B cell (primary cell): ENCODE data around the gene CLN3. TPM values are rescaled to one million over a fixed set of nuclear protein-coding genes. Genes with fewer than 3 reads are reported as not detected.

ENCODE experiments used
- ATAC-seq: fragments of 200-7000 bp; cut with Tn5 transposase; one replicate; pipeline ENCODE4 v1.10.0; 2021; ENCODE audit warnings: low read depth, mild to moderate bottlenecking, moderate number of reproducible peaks, moderate library complexity
- CTCF ChIA-PET: fragments of 350-600 bp; sonication (Branson Sonifier 250); formaldehyde crosslinking; loops from one replicate; lab custom pipeline; 2021; ENCODE audit warnings: antibody characterized with exemption, inconsistent platforms; lab: Charles Lee
- POLR2A ChIA-PET: fragments of 350-600 bp; sonication (Branson Sonifier 250); formaldehyde crosslinking; loops from one replicate; lab custom pipeline; 2021; ENCODE audit warnings: antibody characterized with exemption; lab: Charles Lee
- DNase-seq: peaks from one replicate; pipeline ENCODE4 v3.0.0; 2013
- H2AFZ ChIP-seq: 2 replicates; pipeline ENCODE4 v1.6.1; 2012; ENCODE audit warnings: mild to moderate bottlenecking, low read depth, low read length; ENCODE audit not compliant: insufficient read depth, poor library complexity, severe bottlenecking
- H3K27ac ChIP-seq, 2 donors: 1 replicate in 1 of 2; 2 replicates in 1 of 2; pipeline ENCODE4 v1.5.1; 2012 to 2013; ENCODE audit warnings: low read length in 2 of 2, mild to moderate bottlenecking in 2 of 2, moderate library complexity in 1 of 2
- H3K27me3 ChIP-seq, 4 experiments: fragments of 200-600 bp in 1 of 4; sonication (generic) in 1 of 4; replicated peaks in 1 of 4; 1 replicate in 2 of 4; 2 replicates in 2 of 4; pipeline versions ENCODE4 v1.6.1 to v1.7.0; 2013 to 2016; ENCODE audit warnings: low read length in 3 of 4, mild to moderate bottlenecking in 2 of 4, mixed read lengths in 1 of 4, moderate library complexity in 1 of 4; ENCODE audit not compliant: insufficient read depth in 4 of 4, control insufficient read depth in 3 of 4; ENCODE audit errors: control extremely low read depth in 1 of 4
- H3K36me3 ChIP-seq, 2 experiments: replicated peaks in 1 of 2; 1 replicate in 1 of 2; 2 replicates in 1 of 2; pipeline versions ENCODE4 v1.6.1 to v1.7.1; 2013; ENCODE audit warnings: low read length in 1 of 2; ENCODE audit not compliant: insufficient read depth in 2 of 2, control insufficient read depth in 1 of 2; ENCODE audit errors: control extremely low read depth in 1 of 2, extremely low read depth in 1 of 2
- H3K4me1 ChIP-seq, 2 donors: fragments of 200-600 bp in 1 of 2; sonication (generic) in 1 of 2; 1 replicate in 1 of 2; 2 replicates in 1 of 2; pipeline versions ENCODE4 v1.5.1 to v1.6.1; 2013 to 2017; ENCODE audit warnings: low read length in 2 of 2; ENCODE audit not compliant: control insufficient read depth in 2 of 2, insufficient read depth in 2 of 2
- H3K4me2 ChIP-seq: replicated peaks from 2 replicates; pipeline ENCODE3; 2012; ENCODE audit warnings: mild to moderate bottlenecking, low read depth, low read length; ENCODE audit not compliant: poor library complexity, severe bottlenecking
- H3K4me3 ChIP-seq, 5 experiments: fragments of 200-600 bp in 1 of 5; sonication (generic) in 1 of 5; 1 replicate in 3 of 5; 2 replicates in 2 of 5; pipeline versions ENCODE4 v1.5.1 to v1.7.0; 2011 to 2016; ENCODE audit warnings: low read length in 4 of 5, mild to moderate bottlenecking in 4 of 5, low read depth in 2 of 5, control low read depth in 1 of 5, moderate library complexity in 1 of 5; ENCODE audit not compliant: insufficient read depth in 1 of 5; ENCODE audit errors: control extremely low read depth in 1 of 5, extremely low read depth in 1 of 5
- H3K79me2 ChIP-seq: fragments of 200-600 bp; sonication (generic); one replicate; pipeline ENCODE4 v1.6.0; 2016; ENCODE audit warnings: low read length; ENCODE audit not compliant: control insufficient read depth, insufficient read depth
- H3K9ac ChIP-seq: fragments of 200-600 bp; sonication (generic); 2 replicates; pipeline ENCODE4 v1.6.1; 2017; ENCODE audit warnings: mild to moderate bottlenecking, low read length, moderate library complexity
- H3K9me3 ChIP-seq, 3 donors: one replicate each; pipeline versions ENCODE4 v1.6.1 to v1.7.1; 2013; ENCODE audit warnings: low read length in 2 of 3; ENCODE audit not compliant: control insufficient read depth in 2 of 3, insufficient read depth in 1 of 3; ENCODE audit errors: control extremely low read depth in 1 of 3
- H4K20me1 ChIP-seq: 2 replicates; pipeline ENCODE4 v1.6.0; 2012; ENCODE audit warnings: mild to moderate bottlenecking, low read length; ENCODE audit not compliant: insufficient read depth, control insufficient read depth, poor library complexity, severe bottlenecking
- H3K27ac Mint-ChIP-seq: one replicate; pipeline ENCODE4 v1.8.0; 2021; ENCODE audit warnings: mixed read lengths
- H3K27me3 Mint-ChIP-seq: one replicate; pipeline ENCODE4 v1.8.0; 2021; ENCODE audit warnings: mixed read lengths
- H3K4me1 Mint-ChIP-seq: one replicate; pipeline ENCODE4 v1.8.0; 2021; ENCODE audit warnings: mixed read lengths
- H3K4me3 Mint-ChIP-seq: one replicate; pipeline ENCODE4 v1.8.0; 2021; ENCODE audit warnings: mixed read lengths
- H3K9me3 Mint-ChIP-seq: one replicate; pipeline ENCODE4 v1.8.0; 2022; ENCODE audit warnings: mixed read lengths; ENCODE audit not compliant: insufficient read depth
- CTCF ChIP-seq: fragments of 200-600 bp; IDR thresholded peaks from one replicate; pipeline ENCODE4 v1.8.0; 2022; ENCODE audit warnings: antibody characterized with exemption, mild to moderate bottlenecking
- EZH2 ChIP-seq: IDR thresholded peaks from 2 replicates; pipeline ENCODE4 v1.6.1; 2012; ENCODE audit warnings: borderline replicate concordance, low read depth, mild to moderate bottlenecking, moderate library complexity, low read length; ENCODE audit not compliant: insufficient read depth, poor library complexity, severe bottlenecking
- WGBS: methylation state at CpG from one replicate; pipeline ENCODE4 v1.1.5; 2013; ENCODE audit warnings: missing lambda C conversion rate; ENCODE audit not compliant: insufficient coverage; 5-methylcytosine and 5-hydroxymethylcytosine counted together
- intact Hi-C: fragments of 100-400 bp; cut with micrococcal nuclease; formaldehyde crosslinking; loops from one replicate; pipeline ENCODE4 v1.10.0; 2022
- polyA plus RNA-seq: library from polyadenylated mRNA; depleted of rRNA; stranded (reverse); fragments of >200 nt; gene quantifications from 2 replicates; pipeline ENCODE4 v1.2.3, GENCODE V29; 2012
- total RNA-seq, 2 donors: library from RNA; stranded (reverse); fragments of 120-200 nt in 1 of 2; gene quantifications; 1 replicate in 1 of 2; 2 replicates in 1 of 2; pipeline versions ENCODE4 v1.2.3 to v1.2.4, GENCODE V29; 2013 to 2022

CLN3 gene
- total and polyA plus RNA-seq, 2 donors (not counting 1 experiment from before 2014, with no cell fraction given): 34.3 to 37.7 TPM

DNA sequence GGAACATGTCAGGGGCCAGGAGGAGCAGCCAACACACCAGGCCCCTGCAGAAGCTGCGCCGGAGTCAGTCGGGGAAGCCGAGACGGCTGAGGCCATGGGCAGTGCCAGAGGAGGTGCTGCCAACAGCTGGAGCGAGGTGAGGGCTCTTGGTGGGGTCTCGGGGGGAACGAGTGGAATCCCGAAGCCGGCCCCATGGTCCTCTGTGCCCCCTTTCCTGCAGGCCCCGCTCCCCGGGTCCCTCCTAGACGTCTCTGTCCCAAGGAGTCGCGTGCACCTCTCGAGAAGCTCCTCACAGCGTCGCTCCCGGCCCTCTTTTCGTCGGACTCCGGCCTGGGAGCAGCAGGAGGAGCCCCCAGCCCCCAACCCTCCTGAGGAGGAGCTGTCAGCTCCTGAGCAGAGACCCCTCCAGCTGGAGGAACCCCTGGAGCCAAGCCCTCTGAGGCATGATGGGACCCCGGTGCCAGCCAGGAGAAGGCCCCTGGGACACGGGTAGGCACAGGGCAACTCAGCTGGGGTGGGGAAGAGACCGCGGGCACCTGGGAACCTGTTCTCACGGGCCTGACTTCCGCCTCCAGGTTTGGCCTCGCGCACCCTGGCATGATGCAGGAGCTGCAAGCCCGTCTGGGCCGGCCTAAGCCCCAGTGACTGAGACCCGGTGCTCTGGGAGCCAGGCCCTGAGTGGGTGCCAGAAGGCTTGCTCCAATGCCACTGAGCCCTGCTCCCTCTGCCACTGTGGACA, 6.2 kb upstream of the CLN3 start:
- no peaks in the 10 kb centered on the region for H3K27me3 ChIP-seq
- ATAC-seq: no peak
- no peaks in the 10 kb centered on the region for H3K9me3 ChIP-seq
- Mint-ChIP-seq H3K4me3 (no peak overlapping the region), H3K27ac (no peak overlapping the region), H3K4me1 (peaks cover 40% of the 10 kb centered on the region), H3K9me3 (no peaks in the 10 kb centered on the region), H3K27me3 (no peaks in the 10 kb centered on the region)
- no peak for DNase-seq
- no peak for TF ChIP-seq EZH2
- TF ChIP-seq CTCF: no peak
- 97% methylated on average over 33 of the region's 33 CpGs for WGBS
- no peak overlapping the region for H3K4me2 ChIP-seq
- H3K4me3 ChIP-seq: no peak overlapping the region
- H3K36me3 ChIP-seq: no peaks in the 10 kb centered on the region
- peaks cover 17 to 32% of the 10 kb centered on the region in 2 donors for H3K4me1 ChIP-seq
- H4K20me1 ChIP-seq: no peaks in the 10 kb centered on the region
- no peak overlapping the region for H3K9ac ChIP-seq
- ChIA-PET CTCF (no interaction called here), POLR2A (no interaction called here)
- no peak overlapping the region for H2AFZ ChIP-seq
- no peak overlapping the region for H3K27ac ChIP-seq
- no peaks in the 10 kb centered on the region for H3K79me2 ChIP-seq
- intact Hi-C loops: no loop called here

DNA sequence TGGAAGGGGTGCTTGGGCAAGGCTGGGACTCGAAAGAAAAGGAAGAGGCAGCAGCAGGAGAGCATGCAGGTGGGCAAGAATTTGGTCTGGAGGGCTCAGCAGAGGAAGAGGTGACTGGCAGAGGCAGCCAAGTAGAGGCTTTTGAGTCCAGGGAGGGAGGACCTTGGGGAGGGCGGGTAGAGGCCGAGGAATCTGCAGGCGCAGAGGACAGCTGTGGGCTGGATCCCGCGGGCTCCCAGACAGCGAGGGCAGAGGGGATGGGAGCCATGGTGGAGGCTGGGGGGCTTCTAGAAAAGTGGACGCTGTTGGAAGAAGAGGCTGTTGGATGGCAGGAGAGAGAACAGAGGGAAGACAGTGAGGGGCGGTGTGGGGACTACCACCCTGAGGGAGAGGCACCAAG, 5.5 kb upstream of the CLN3 start:
- no peak overlapping the region for H3K4me3 ChIP-seq
- peaks cover 41% of the 10 kb centered on the region for H3K4me1 Mint-ChIP-seq
- no peak overlapping the region for H3K27ac ChIP-seq
- WGBS: 96% methylated on average over 9 of the region's 9 CpGs
- H3K27me3 ChIP-seq: no peaks in the 10 kb centered on the region
- intact Hi-C loops: no loop called here
- H3K4me2 ChIP-seq: no peak overlapping the region
- H3K36me3 ChIP-seq: no peaks in the 10 kb centered on the region
- POLR2A ChIA-PET: no interaction called here
- CTCF ChIA-PET: no interaction called here
- no peaks in the 10 kb centered on the region for H3K79me2 ChIP-seq
- peaks cover 21 to 38% of the 10 kb centered on the region in 2 donors for H3K4me1 ChIP-seq
- no peaks in the 10 kb centered on the region for H3K27me3 Mint-ChIP-seq
- H4K20me1 ChIP-seq: no peaks in the 10 kb centered on the region
- DNase-seq (no peak), ATAC-seq (no peak)
- H3K9ac ChIP-seq: no peak overlapping the region
- TF ChIP-seq EZH2 (no peak), CTCF (no peak)
- H3K9me3 Mint-ChIP-seq: no peaks in the 10 kb centered on the region
- H3K27ac Mint-ChIP-seq: no peak overlapping the region
- no peak overlapping the region for H3K4me3 Mint-ChIP-seq
- no peak overlapping the region for H2AFZ ChIP-seq
- H3K9me3 ChIP-seq: no peaks in the 10 kb centered on the region
